ENCODE data around the gene TMEM204.

TMEM204 gene

DNA sequence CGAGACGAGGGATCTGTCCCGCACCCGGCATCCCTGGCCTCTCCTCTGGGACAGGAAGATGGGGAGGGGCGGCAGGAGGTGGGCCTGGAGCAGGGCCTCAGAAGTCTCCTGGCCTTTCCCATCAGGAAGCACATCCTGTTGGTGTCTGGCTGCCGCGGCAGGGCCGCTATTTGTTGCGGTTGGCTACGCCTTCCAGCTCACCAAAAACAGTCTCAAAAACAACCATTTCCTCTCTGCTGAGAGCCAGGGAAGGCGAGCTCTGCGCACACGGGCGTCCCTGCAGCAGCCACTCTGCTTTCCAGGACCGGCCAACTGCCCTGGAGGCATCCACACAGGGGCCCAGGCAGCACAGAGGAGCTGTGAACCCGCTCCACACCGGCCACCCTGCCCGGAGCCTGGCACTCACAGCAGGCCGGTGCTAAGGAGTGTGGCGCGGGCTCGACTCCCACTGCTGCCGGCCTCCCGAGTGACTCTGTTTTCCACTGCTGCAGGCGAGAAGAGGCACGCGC is at the start of gene TMEM204:
TMEM204 (plus strand) TSS at position 224 of the 509 bp plus-strand sequence. CDS start 610 bp downstream, outside the sequence.
- DNase-seq (ENCODE audit: low read depth) = no peak

DNA sequence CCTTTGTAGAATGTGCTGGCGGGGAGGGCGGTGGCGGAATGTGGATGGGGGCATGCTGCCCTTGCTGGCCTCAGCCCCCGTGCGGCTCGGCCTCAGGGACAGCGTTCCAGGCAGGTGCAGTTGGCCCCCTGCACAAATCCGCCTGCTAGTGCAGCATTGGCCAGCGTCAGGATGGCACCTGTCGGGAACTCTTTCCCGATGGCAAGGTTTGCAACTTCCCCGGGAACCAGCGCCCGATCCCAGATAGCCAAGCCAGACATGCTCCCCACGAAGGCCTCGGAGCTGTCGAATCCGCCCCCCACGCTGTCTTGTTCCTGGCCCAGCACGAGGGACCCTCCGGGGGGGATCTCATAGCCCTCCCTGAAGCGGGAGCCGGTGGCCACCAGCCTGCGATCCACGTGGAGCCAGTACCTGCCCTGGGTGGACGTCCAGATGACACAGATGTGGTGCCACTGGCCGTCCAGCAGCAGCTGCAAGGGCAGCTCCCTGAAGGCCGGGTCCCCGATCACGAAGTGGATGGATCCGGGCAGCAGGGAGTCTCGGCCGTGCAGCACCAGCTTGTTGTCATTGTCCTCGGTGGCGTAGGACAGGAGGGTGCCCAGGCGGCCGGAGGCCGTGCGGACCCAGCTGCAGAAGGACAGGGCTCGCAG is 47.5 kb upstream of the TMEM204 start:
- DNase-seq (ENCODE audit: low read depth) = no peak

DNA sequence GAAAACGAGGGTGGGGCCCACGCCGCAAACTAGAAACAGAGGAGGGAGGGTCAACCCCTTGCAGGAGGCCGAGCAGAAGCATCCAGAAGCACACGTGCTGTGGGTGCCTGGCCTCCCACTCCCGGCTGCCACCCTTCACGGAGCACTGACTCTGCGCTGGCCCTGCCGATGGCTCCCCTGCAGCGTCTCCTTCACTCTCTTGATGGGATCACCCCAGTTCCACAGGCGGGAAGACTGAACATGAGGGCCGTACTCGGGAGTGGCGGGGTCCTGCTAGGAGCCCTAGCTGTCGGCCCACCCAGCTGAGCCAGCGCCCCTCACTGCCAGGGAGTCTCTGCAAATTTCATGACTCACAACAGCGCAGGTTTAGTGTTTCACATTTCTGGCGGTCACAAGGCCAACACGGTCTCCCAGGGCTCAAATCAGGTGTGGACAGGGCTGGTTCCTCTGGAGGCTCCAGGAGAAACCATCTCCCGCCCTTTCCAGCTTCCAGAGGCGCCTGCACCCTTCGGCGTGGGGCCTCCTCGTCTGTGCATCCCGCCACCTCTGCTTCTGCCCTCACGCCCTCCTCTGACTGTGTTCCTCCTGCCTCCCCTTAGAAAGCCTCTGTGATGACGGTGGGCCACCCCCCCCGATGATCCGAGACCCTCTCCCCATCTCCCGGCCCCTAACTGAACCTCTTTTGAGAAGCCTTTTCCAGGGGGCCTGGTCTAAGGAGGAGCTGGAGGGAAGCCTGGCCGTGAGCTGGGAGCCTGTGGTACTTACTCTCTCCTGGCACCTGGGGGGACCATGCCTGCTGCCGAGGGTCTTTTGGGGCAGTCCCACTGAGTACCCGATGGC is 46.7 kb upstream of the TMEM204 start:
- DNase-seq (ENCODE audit: low read depth) = no peak

DNA sequence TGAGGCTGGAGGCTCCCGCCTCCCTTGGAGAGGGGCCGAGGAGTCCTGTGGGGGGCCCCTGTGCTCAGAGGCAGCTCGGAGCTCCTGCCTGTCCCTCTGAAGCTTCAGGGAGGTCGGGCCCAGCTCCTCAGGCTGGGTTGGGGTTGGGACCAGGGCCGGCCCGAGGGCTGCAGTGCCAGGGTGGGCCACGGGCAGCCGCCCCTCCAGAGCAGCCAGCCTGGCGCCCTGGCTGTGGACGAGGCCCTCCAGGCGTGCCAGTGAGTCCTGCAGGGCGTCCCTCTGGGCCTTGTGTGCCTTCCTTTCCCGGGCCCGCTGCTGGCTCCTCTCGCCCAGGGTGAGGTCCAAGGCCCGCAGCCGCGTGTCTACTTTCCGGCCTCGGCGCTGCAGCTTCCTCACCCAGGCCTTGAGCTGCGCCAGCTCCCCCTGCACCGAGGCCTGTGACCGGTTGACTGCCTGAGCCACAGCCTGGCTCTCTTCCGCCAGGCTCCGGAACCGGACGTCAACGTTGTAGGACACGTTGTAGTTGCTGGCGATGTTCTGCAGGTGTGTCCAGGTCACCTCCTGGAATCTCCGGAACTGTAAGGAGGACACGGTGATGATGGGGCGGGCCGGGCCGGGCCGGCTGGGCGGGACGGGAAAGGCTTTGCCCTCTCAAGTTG is 45.9 kb upstream of the TMEM204 start:
- no peak for DNase-seq (ENCODE audit: low read depth)

DNA sequence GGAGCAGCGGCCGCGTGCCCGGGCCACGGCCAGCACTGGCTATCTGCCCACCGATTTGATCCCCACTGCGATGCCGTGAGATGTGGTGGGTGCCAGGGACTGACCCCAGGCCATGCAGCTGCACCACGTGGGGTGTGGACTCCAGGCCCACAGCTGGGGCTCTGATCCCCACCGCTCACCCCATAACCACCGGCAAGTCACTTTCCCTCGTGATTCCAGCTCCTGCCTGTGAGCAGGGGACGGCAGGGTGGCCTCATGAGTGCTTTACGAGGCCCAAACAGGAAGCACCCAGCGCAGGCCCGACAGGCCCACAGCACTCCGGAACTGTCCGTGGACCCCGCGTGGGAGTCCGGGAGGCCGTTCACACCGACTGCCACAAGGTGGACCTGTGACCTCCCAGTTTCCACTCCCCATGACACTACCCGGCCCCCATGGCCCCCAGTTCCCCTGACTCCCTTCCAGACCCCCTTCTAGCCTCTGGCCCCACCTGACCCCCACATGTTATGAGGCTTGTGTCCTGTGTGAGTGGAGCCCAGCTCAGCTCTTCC is 45.3 kb upstream of the TMEM204 start:
- no peak for DNase-seq (ENCODE audit: low read depth)

DNA sequence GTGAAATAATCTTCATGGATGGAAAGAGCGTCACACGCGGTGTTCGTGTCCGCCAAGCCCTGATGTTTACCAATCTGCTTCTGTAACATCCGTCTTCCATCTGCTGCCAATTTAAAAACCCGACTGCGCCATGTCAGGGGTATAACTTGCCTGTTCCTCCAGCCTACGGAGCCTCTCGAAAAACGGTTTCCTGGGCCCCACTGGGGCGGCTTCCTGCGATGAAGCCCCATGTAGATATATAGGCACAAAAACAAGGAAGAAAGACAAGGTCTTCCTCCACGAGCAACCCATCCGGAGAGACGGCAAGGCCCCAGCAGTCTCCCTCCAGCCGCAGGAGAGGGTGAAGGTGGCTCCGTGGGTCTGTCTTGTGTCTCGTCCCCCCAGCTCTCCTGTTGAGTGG is 44.8 kb upstream of the TMEM204 start, which contains the start of gene PTX4:
PTX4 (minus strand) TSS at position 326 of the 400 bp plus-strand sequence; CDS start at position 291, 35 bp downstream.
- no peak for DNase-seq (ENCODE audit: low read depth)

DNA sequence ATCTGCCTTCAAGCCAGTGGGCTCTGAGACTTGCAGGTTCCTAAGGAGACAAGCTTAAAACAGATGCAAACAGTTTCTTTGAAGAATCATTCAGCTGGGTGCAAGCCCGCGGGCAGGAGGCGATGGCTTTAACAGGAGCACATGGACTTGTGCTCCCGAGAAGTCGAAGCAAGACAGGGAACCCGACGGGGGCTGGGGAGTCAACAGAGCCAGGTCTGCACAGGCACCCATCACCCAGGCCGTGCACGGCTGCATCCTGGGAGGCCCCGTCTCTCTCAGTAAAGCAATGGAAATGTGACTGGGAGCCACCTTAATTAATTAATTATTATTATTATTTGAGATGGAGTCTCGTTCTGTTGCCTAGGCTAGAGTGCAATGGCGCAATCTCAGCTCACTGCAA is 44.4 kb upstream of the TMEM204 start:
- no peak for DNase-seq (ENCODE audit: low read depth)

DNA sequence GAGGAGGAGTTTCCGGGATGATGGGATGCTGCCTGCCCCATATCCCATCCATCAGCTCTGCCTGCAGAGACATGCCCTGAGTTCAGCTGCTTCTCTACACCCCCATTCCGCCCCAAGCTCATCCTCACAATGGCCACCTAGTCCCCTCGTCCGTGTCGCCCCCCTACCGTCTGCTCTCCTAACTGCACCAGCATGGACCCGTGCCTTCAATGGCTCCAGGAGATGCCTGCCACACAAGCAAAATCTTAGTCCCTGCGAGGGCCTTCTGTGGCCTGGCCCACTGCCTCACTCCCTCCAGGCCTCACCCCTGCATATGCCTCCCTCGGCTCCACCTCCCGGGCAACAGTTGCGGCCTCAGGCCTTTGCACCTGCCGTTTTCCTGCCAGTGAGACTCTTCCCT is 42.1 kb upstream of the TMEM204 start:
- DNase-seq (ENCODE audit: low read depth) = no peak

DNA sequence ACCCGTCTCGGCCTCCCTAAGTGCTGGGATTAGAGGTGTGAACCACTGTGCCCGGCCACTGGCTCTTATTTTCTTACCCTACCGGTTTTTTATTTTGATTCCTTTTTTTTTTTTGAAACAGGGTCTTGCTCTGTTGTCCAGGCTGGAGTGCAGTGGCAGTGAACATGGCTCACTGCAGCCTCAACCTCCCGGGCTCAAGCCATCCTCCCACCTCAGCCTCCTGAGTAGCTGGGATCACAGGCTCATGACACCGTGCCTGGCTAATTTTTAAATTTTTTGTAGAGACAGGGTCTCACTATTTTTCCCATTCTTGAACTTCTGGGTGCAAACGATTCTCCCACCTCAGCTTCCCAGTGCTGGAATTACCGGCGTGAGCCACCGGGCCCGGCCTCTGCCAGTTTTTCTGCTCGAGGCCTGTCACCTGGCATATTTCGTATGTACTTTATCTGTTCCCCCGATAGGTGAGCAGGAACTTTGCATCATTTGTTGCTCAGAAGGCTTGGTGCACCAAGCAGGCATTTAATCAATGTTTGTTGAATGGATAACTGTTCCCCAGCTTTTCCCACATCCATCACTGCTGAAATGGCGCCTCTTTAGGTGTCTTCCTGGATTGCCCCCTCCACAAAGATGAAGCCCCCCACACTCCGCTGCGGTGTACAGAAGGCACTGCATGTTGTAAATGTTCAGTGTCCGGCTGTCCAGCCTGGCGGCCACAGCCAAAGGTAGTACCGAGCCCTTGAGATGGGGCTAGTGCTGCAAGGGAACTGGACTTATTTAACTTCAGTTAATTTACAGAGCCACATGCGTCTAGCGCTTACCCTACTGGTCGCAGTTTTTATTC is 41.2 kb upstream of the TMEM204 start:
- no peak for DNase-seq (ENCODE audit: low read depth)

DNA sequence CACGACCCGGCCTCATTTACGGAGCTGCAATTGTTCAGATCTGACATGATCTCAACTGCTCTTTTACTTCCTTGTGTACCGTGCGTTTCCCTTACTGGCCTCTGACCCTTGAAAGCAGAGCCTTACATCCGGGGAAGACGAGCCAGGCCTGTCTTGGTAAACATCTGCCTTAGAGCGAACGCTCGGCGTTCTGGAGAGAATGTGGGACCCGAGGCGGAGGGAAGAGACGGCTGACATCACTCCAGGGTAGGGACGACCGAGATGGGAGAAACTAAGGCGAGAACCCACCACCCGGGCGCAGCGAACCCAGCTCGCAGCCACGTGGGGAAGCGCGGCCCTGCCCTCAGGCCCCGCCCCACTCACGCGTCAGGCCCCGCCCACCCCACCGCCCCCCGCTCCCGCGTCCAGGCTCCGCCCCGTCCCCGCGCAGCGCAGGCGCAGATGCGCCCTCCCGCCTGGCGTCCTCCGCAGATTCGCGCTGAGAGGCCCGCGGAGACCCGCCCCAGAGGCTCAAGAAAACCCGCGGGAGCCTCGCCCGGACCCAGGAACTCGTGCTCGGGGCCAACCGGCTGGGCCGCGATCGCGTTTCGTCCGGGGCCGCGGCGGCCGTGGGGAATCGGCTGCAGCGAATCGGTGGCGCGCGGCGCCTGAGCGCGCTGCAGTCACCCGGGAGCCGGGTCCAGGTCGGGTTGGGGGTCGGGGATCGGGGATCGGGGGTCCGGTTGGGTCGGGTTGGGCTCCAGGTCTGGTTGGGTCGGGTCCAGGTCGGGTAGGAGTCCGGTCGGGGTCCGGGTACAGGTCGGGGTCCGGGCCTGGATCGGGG is 40.3 kb upstream of the TMEM204 start, which contains the start of gene TELO2:
TELO2 (plus strand) TSS at position 438 of the 823 bp plus-strand sequence. CDS start 922 bp downstream, outside the sequence.
- DNase-seq (ENCODE audit: low read depth) = peak; percentile 51

DNA sequence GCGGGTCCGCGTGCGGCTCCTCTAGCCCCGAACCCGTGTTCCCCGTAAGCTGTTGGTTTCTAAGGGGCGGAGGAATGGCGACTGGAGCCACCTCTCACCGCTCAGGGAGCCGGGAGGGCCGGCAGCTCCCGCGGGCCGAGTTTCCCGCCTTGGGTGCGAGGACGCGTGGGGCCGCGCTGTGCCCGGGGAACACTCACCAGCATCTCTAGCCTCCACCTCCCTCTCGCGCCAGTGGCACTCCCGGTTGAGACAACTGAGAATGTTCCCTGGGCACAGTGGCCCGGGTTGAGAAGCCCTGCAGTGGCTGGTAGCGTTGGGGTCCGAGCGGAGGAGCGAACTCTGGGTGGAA is 39.7 kb upstream of the TMEM204 start:
- no peak for DNase-seq (ENCODE audit: low read depth)

DNA sequence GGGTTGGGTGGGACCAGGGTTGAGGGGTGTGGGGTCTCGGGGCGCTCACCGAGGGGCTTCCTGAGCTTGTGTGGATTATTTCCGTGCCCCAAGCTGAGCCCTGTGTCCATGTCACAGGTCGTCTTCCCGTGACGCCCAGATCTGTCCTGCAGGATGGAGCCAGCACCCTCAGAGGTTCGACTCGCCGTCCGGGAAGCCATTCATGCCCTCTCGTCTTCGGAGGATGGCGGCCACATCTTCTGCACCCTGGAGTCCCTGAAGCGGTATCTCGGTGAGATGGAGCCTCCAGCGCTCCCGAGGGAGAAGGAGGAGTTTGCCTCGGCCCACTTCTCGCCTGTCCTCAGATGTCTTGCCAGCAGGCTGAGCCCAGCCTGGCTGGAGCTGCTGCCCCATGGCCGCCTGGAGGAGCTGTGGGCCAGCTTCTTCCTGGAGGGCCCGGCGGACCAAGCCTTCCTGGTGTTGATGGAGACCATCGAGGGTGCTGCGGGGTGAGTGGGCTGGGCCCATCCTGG is 39.3 kb upstream of the TMEM204 start:
- peak; percentile 51 for DNase-seq (ENCODE audit: low read depth)

DNA sequence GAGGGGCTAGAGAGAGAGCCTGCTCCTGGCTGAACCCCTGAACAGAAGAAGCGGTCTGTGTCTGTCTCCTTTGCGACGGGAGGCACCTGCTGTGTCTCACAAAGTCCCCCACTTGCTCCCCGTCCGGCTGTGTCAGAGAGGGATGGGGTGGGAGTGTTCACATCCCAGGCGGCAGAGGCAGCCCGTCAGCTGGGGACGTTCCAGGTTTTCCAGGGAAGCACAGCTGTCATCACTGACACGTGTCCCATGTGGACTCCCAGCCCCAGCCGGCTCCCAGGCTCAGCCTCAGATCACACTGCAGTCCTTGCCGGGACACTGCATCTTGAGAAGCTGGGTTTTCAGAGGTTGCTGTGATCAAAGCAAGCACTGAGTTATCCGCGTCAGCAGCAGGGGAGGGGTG is 38.8 kb upstream of the TMEM204 start:
- DNase-seq (ENCODE audit: low read depth) = no peak

DNA sequence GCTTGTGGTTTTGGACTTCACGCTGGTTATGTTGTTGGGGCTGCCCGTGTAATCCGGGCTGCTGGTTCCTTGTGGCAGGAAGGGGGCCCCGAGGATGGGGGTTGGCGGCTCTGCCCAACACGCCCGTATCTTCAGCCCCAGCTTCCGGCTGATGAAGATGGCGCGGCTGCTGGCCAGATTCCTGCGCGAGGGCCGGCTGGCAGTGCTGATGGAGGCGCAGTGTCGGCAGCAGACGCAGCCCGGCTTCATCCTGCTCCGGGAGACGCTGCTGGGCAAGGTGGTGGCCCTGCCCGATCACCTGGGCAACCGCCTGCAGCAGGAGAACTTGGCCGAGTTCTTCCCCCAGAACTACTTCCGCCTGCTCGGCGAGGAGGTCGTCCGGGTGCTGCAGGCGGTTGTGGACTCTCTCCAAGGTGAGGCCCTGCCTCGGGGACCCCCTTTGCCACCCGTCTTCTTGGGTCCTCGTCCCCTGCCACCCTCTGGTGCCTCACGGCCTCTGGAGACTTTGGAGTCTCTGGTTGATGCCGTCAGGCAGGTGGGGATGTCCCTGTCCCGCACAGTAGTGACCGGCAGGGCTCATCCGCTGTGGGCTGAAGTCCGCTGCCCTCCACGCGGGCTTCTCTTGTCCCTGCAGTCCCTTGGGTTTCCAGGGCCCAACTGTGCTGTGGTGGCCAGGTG is 38.1 kb upstream of the TMEM204 start:
- no peak for DNase-seq (ENCODE audit: low read depth)

DNA sequence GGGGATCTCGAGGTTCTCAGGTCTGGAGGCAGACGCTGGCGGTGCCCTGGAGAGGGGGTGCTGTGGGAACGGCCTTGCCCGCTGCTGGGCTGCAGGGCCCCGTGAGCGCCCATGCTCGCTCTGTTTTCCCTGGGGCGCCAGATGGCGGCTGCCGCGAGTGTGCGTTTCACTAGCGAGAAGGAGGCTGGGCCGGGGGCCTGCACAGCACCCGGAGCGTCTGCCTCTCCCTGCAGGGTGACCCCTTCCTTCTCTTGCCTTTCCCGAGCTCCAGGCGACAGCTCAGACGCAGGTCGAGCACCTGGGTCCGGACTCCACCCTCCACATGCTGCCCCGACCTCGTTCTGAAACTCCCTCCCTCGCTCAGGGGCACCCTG is 37.6 kb upstream of the TMEM204 start:
- no peak for DNase-seq (ENCODE audit: low read depth)

DNA sequence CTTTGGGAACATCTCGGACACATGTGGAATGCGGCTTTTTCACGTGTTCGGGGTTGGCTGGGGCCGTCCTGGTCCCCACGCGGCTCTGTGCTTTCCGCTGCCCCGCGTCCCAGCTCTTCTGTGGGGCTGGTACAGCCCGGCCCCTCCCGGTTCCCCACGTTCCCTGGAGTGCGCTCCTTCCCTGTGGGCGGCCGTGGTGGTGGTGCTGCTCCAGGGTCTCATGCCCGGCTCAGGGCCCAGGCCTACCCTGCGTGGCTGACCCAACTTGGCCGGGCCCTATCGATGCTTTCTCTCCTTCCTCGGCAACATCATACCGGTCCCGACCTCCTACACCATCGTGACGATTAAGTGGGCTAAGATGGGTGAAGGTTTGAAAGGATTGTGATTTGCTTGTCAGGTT is 37.0 kb upstream of the TMEM204 start:
- no peak for DNase-seq (ENCODE audit: low read depth)

DNA sequence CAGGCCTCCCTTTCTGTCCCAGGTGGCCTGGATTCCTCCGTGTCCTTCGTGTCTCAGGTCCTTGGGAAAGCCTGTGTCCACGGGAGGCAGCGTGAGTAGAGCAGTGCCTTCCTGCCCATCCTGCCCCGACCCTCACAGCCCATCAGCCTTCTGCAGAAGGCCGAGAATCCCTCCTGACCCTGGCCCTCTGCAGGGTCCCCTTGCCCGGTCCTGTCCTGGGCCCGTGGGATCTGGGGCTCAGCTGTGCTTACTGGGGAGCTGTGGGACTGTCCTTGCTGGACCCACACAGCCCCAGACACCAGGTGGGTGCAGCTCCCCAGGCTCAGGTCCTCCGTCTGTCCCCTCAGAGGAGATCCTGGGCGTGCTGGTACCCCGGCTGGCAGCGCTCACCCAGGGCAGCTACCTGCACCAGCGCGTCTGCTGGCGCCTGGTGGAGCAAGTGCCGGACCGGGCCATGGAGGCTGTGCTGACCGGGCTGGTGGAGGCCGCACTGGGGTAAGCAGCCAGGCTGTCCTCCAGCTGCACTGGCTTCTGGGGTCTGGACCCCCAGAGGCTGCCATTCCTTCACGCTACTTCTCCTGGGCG is 36.4 kb upstream of the TMEM204 start:
- DNase-seq (ENCODE audit: low read depth) = no peak

DNA sequence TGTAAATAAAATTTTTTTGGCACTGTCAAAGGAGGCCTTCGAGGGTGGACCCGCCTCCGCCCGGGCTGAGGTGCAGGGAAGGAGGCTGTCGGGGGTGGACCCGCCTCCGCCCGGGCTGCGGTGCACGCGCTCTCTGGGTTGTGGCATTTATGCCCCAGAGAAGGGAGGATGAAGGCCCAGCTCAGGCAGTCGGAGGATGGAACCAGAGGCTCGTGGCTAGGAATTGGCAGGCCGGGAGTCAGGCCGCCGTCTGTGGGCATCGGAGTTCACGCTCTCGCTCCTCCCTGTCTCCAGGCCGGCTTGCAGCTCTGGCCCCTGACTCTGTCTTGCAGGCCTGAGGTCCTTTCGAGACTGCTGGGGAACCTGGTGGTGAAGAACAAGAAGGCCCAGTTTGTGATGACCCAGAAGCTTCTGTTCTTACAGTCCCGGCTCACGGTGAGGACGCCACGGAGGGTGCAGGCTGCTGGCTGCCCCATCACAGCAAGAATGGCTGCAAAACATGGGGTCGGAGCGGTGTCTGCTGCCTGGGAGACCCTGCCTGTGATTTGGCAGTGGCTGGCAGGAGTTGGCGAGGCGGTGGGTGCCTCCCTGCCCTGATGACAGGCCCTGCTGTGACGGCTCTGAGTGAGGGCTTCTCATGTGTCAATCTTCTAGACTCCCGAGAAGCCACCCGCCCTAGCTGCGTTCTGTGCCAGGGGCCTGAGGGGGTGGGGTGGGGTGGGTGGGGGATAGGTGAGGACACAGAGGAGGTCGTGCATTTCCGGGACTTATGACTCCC is 34.4 kb upstream of the TMEM204 start:
- no peak for DNase-seq (ENCODE audit: low read depth)
